Memory B cell (primary cell): ENCODE data around the gene KCNT1.

Experiments used
- ATAC-seq: fragments of 150-1000 bp; cut with Tn5 transposase; 2 replicates; pipeline ENCODE4 v1.10.0; 2021; ENCODE audit warnings: low read depth, mild to moderate bottlenecking, moderate library complexity
- DNase-seq, 2 donors: peaks; one replicate each; pipeline ENCODE4 v3.0.0; 2022; ENCODE audit warnings: low spot score in 2 of 2
- H3K27ac Mint-ChIP-seq: one replicate; pipeline ENCODE4 v1.8.0; 2022; ENCODE audit warnings: mild to moderate bottlenecking, moderate library complexity, mixed read lengths
- H3K27me3 Mint-ChIP-seq: one replicate; pipeline ENCODE4 v1.8.0; 2022; ENCODE audit warnings: mixed read lengths
- H3K36me3 Mint-ChIP-seq: one replicate; pipeline ENCODE4 v1.8.0; 2022; ENCODE audit warnings: mild to moderate bottlenecking, mixed read lengths
- H3K4me1 Mint-ChIP-seq: one replicate; pipeline ENCODE4 v1.8.0; 2022; ENCODE audit warnings: mixed read lengths
- H3K4me3 Mint-ChIP-seq: one replicate; pipeline ENCODE4 v1.8.0; 2022; ENCODE audit warnings: mild to moderate bottlenecking, moderate library complexity, mixed read lengths
- H3K9me3 Mint-ChIP-seq: one replicate; pipeline ENCODE4 v1.8.0; 2022; ENCODE audit warnings: mixed read lengths

KCNT1 gene

DNA sequence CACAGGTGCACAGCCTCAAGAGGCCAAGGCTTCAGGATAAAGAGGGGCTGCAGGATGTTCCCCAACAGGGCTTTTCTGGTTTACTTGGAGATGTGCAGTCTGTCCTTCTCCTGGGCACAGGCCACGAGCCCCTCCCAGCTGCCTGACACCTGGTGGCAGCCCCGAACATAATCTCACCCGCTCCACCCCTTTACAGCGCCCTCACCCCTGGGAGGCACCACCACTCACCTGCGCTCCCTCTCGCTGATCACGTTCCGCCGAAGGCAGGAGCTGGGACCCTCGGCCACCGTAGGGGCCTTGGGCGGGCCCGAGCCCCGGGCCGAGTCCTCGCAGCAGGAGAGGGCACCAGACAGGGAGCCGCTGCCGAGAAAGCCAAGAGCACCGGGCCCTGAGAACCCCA, 3.2 kb upstream of the KCNT1 start:
- DNase-seq: no peak
- Mint-ChIP-seq H3K9me3 (no peaks in the 10 kb centered on the region), H3K4me3 (no peak overlapping the region), H3K27ac (no peak overlapping the region), H3K36me3 (no peaks in the 10 kb centered on the region), H3K27me3 (no peaks in the 10 kb centered on the region), H3K4me1 (no peaks in the 10 kb centered on the region)
- ATAC-seq: no peak

DNA sequence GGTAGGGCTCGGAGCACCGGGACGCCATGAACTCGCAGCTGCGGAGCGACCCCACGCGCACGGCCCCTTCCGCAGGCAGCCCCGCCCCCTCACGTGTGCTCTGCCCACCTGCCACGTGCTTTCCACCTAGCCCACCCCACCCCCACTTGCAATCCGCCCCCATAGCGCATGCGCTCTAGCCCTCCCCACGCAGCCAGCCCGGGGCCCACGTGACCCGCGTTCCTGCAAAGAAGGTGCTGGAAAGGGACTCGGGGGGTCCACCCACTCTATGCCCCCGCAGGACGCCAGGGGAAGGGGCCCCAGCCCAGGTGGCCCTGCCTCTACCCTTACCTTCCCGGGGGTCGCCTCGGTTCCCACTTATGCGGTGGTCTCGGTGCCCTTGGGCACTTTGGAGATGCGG, 2.5 kb upstream of the KCNT1 start, which contains the start of gene SOHLH1:
Gene SOHLH1, minus strand, starts transcription at position 42 of the 400 bp plus-strand sequence. Its CDS starts 14 bp downstream, at position 28.
- no peaks in the 10 kb centered on the region for H3K27me3 Mint-ChIP-seq
- ATAC-seq (no peak), DNase-seq (no peak)
- no peaks in the 10 kb centered on the region for H3K36me3 Mint-ChIP-seq
- H3K4me3 Mint-ChIP-seq: no peak within 1 kb of the TSS
- no peaks in the 10 kb centered on the region for H3K9me3 Mint-ChIP-seq
- H3K27ac Mint-ChIP-seq: no peak within 1 kb of the TSS
- no peaks in the 10 kb centered on the region for H3K4me1 Mint-ChIP-seq

GRCh38 chr9:135700525-135700924, 1.5 kb upstream of the KCNT1 start:
- no peaks in the 10 kb centered on the region for H3K4me1 Mint-ChIP-seq
- no peak for DNase-seq

GRCh38 chr9:135701067-135701958, 672 bp upstream of the KCNT1 start:
- H3K27me3 Mint-ChIP-seq: peaks cover 2% of the 10 kb centered on the region
- H3K27ac Mint-ChIP-seq: no peak overlapping the region
- no peak overlapping the region for H3K4me3 Mint-ChIP-seq
- H3K9me3 Mint-ChIP-seq: no peaks in the 10 kb centered on the region
- DNase-seq (no peak), ATAC-seq (no peak)
- H3K36me3 Mint-ChIP-seq: no peaks in the 10 kb centered on the region
- no peaks in the 10 kb centered on the region for H3K4me1 Mint-ChIP-seq

More at GRCh38 chr9:135700525-135700924, 1.5 kb upstream of the KCNT1 start:
- Mint-ChIP-seq H3K27ac (no peak overlapping the region), H3K9me3 (no peaks in the 10 kb centered on the region), H3K36me3 (no peaks in the 10 kb centered on the region), H3K4me3 (no peak overlapping the region), H3K27me3 (peaks cover 2% of the 10 kb centered on the region)
- ATAC-seq: no peak

DNA sequence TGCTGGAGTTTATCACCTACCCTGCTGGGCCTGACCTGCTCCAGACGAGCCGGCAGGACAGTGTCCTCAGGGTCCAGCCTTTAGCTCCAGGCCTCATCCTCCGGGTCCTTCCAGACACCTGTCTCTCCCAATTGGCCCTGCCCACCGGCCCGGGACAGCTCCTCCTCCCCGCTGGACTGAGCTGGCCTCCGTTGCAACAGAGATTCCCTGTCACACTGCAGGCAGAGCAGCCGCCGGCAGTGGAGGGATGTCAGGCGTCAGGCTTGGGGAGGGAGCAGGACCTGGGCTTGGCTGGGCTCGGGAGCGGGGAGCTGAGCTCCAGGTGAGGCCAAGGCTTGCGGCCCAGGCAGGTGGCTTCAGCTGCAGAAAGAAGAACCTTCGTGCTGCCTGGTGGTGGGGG, 1.7 kb downstream of the KCNT1 start:
- Mint-ChIP-seq H3K4me3 (no peak overlapping the region), H3K27ac (no peak overlapping the region), H3K27me3 (peaks cover 2% of the 10 kb centered on the region), H3K9me3 (no peaks in the 10 kb centered on the region), H3K36me3 (no peaks in the 10 kb centered on the region), H3K4me1 (no peaks in the 10 kb centered on the region)
- ATAC-seq (no peak), DNase-seq (no peak)

GRCh38 chr9:135704483-135704882, 2.5 kb downstream of the KCNT1 start:
- peaks cover 2% of the 10 kb centered on the region for H3K27me3 Mint-ChIP-seq
- DNase-seq: no peak
- no peaks in the 10 kb centered on the region for H3K36me3 Mint-ChIP-seq
- no peaks in the 10 kb centered on the region for H3K9me3 Mint-ChIP-seq
- no peak for ATAC-seq
- no peak overlapping the region for H3K4me3 Mint-ChIP-seq
- H3K4me1 Mint-ChIP-seq: no peaks in the 10 kb centered on the region
- H3K27ac Mint-ChIP-seq: no peak overlapping the region

DNA sequence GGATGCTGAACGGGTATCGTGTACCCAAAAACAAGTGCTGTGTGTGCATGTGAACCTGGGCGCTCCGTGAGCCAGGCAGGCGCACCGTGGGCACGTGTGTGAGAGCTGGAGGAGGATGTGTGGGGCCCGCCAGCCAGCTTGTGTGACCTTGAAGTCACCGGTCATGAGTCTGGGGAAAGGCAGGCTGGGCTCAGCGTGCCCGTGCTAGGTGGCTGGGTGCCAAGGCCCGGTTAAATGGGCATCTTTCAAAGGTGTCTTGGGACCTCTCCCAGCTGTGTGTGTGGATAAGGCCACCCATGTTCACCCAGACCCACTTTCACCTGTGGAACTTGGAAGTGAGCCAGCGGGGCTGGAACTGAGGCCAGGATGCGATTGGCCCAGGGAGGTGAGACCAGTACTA, 3.4 kb downstream of the KCNT1 start:
- Mint-ChIP-seq H3K27ac (no peak overlapping the region), H3K4me1 (no peaks in the 10 kb centered on the region)

DNA sequence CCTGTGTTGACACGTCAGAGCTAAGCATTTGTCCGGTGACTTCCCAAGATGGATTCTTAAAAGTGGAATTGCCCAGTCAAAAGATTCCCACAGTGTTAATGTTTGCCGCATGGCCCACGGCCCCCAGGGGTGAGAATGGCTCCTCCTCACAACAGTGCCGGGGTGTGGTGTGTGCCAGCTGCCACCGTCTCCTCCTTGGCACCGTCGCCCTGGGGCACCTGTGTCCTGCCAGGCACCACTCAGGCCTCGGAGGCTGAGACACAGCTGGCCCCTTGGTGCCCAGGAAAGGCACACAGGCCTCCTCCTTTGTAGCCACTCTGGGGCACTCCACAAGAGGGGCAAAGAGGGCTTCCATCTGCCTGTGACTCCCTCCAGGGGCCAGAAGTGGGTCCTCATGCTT, 4.3 kb downstream of the KCNT1 start:
- no peaks in the 10 kb centered on the region for H3K4me1 Mint-ChIP-seq

More for the DNA sequence above, 3.4 kb downstream of the KCNT1 start:
- no peak for ATAC-seq
- Mint-ChIP-seq H3K36me3 (no peaks in the 10 kb centered on the region), H3K9me3 (no peaks in the 10 kb centered on the region), H3K4me3 (no peak overlapping the region), H3K27me3 (peaks cover 2% of the 10 kb centered on the region)
- DNase-seq: no peak

GRCh38 chr9:135707252-135708138, 5.5 kb downstream of the KCNT1 start:
- ATAC-seq (no peak), DNase-seq (no peak)
- peaks cover 4% of the 10 kb centered on the region for H3K27me3 Mint-ChIP-seq
- H3K36me3 Mint-ChIP-seq: no peaks in the 10 kb centered on the region
- no peaks in the 10 kb centered on the region for H3K4me1 Mint-ChIP-seq
- H3K27ac Mint-ChIP-seq: no peak overlapping the region
- H3K9me3 Mint-ChIP-seq: no peaks in the 10 kb centered on the region
- no peak overlapping the region for H3K4me3 Mint-ChIP-seq

More for the DNA sequence above, 4.3 kb downstream of the KCNT1 start:
- no peak for ATAC-seq
- no peaks in the 10 kb centered on the region for H3K36me3 Mint-ChIP-seq
- no peaks in the 10 kb centered on the region for H3K9me3 Mint-ChIP-seq
- no peak overlapping the region for H3K27ac Mint-ChIP-seq
- H3K27me3 Mint-ChIP-seq: peaks cover 2% of the 10 kb centered on the region
- no peak overlapping the region for H3K4me3 Mint-ChIP-seq
- no peak for DNase-seq

DNA sequence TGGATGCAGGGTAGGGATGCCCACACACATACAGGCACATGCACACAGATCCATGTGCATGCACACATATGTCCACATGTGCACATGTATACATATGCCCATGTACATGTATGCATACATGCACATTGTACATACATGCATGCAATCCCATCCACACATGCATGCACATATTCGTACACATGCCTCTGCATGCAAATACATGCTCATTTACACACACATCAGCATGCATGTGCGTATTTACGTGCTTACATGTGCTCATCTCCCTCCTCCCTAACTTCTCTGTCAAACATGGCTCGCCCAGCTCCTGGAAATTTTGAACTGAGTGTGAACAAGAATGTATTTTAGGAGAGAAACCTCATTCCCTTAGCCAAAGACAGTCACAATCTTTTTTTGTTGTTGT, 6.2 kb downstream of the KCNT1 start:
- Mint-ChIP-seq H3K27me3 (peaks cover 4% of the 10 kb centered on the region), H3K36me3 (no peaks in the 10 kb centered on the region), H3K4me3 (no peak overlapping the region), H3K27ac (no peak overlapping the region), H3K4me1 (no peaks in the 10 kb centered on the region), H3K9me3 (no peaks in the 10 kb centered on the region)
- ATAC-seq: no peak
- no peak for DNase-seq

DNA sequence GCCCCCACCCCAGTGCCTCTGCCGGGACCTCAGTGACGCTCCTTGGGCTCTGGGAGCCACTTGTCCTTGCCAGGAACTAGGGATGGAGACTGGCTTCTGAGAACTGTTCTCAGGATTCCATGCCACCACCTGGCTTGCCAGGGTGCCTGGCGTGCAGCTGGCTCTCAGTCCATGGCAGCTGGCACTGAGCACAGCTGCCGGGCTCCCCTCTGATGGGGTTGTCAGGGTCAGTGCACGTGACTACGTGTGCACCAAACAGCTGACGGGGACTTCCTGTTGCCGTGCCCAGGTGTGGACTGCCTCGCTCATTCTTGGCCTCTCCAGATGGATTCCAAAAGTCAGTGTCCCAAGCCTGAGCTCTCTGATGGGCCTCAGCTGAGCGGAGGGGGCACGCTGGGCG, 9.4 kb downstream of the KCNT1 start:
- no peak overlapping the region for H3K27ac Mint-ChIP-seq
- peaks cover 1% of the 10 kb centered on the region for H3K27me3 Mint-ChIP-seq
- no peaks in the 10 kb centered on the region for H3K4me1 Mint-ChIP-seq
- H3K36me3 Mint-ChIP-seq: no peaks in the 10 kb centered on the region
- H3K9me3 Mint-ChIP-seq: no peaks in the 10 kb centered on the region
- ATAC-seq (no peak), DNase-seq (no peak)
- H3K4me3 Mint-ChIP-seq: no peak overlapping the region

DNA sequence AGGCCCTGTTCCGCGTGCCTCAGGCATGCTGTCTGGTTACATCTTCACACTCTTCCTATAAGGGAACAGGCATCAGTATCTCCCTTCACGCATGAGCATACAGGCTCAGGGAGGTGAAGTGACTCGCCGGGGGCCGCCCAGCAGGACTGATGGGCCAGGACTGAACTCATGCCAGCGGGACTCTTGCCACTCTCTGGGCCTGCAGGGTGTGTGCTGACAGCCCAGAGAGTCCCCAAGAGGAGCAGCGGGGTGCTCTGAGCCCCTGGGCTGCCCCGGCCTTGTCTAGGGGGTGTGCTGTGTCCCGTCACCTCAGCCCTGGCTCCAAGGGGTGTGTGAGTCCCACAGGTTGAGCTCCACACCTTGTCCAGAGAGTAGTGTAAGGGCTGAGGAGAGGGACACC, 9.9 kb downstream of the KCNT1 start:
- no peak for DNase-seq
- H3K36me3 Mint-ChIP-seq: no peaks in the 10 kb centered on the region
- no peak for ATAC-seq
- H3K9me3 Mint-ChIP-seq: no peaks in the 10 kb centered on the region
- H3K4me3 Mint-ChIP-seq: no peak overlapping the region
- H3K27me3 Mint-ChIP-seq: peaks cover 3% of the 10 kb centered on the region
- H3K27ac Mint-ChIP-seq: no peak overlapping the region
- H3K4me1 Mint-ChIP-seq: no peaks in the 10 kb centered on the region

DNA sequence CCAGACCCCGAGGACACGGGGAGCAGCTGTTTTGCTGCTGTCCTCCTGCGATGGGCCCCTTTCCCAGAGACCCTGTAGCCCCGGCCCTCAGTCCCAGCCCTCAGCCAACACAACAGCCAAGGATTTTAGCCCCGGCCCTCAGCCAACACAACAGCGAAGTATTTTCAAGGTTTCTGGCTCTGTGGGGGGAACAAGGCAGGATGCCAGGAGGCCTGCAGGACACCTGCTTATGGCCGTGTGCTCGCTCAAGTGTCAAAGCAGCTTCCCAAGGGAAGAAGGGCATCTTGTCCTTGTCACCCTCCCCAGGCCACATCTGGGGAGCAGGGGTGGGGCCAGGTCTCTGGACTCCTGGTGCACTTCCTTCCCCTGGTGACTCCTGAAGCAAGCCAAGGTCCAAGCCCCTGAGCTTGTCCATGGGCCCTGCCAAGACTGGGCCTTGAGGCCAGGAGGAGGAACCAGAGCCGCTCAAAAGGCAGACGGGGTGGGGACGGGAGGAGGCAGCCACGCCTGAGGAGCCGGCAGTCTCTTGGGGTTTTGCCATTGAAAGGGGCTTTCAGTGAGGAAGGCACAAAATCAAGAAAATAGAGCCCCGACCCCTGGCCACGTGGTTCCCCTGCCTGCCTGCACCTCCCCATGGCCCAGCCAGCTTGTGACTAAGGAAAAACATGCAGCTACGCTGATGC, 10.8 kb downstream of the KCNT1 start:
- no peak for ATAC-seq
- Mint-ChIP-seq H3K4me1 (no peaks in the 10 kb centered on the region), H3K27ac (no peak overlapping the region), H3K9me3 (no peaks in the 10 kb centered on the region), H3K27me3 (peaks cover 7% of the 10 kb centered on the region), H3K4me3 (no peak overlapping the region), H3K36me3 (no peaks in the 10 kb centered on the region)
- DNase-seq: no peak
